Stomach (tissue), 4 donors: ENCODE measurements around the gene MRPS35.

ENCODE experiments used
- POLR2AphosphoS5 ChIP-seq, 3 donors: sonication (generic); formaldehyde crosslinking; IDR thresholded peaks; one replicate each; pipeline ENCODE4 v1.6.1; 2016; ENCODE audit warnings: antibody characterized with exemption in 3 of 3
- TF ChIP-seq, protein P1 (sequence below), 7 experiments: fragments of 450-650 bp in 4 of 7; fragments of 200-600 bp in 3 of 7; sonication (generic) in 3 of 7; IDR thresholded peaks; one replicate each; pipeline ENCODE4 v1.5.1; 2016 to 2019; ENCODE audit warnings: antibody characterized with exemption in 7 of 7, control low read depth in 2 of 7, mild to moderate bottlenecking in 1 of 7

DNA sequence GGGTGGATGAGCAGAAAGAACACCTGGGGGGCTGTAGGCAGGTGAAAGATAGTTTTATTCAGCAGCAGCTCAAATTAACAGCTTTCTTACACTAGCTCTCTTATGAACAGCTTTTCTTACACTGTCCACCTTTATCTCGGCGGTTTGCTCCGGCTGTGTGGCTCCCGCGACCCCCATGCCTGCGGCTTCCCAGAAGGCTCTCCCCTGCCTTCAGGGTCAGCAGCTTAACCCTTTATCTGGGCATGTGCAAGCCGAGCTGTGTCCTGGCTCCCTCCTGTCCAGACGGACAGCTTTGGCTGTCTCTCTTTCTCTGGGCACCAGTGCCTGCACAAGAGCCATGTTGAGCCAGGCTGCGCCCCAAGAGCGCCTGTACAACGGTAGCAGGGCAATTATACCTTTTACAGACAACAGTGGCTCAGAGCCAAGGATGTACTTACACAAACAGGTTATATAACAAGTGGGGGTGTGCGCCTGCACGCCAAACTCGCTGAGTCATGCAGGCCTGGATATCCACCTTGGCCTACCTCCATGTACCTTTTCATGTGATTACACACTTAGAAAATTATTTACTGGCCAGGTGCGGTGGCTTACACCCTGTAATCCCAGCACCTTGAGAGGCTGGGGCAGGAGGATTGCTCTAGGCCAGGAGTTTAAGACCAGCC lies 40.9 kb downstream of the MRPS35 start:
- TF ChIP-seq, protein P1, sequence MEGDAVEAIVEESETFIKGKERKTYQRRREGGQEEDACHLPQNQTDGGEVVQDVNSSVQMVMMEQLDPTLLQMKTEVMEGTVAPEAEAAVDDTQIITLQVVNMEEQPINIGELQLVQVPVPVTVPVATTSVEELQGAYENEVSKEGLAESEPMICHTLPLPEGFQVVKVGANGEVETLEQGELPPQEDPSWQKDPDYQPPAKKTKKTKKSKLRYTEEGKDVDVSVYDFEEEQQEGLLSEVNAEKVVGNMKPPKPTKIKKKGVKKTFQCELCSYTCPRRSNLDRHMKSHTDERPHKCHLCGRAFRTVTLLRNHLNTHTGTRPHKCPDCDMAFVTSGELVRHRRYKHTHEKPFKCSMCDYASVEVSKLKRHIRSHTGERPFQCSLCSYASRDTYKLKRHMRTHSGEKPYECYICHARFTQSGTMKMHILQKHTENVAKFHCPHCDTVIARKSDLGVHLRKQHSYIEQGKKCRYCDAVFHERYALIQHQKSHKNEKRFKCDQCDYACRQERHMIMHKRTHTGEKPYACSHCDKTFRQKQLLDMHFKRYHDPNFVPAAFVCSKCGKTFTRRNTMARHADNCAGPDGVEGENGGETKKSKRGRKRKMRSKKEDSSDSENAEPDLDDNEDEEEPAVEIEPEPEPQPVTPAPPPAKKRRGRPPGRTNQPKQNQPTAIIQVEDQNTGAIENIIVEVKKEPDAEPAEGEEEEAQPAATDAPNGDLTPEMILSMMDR (IDR thresholded peaks at IDR 0.05): no peak
- peak in 2 of 3 donors; percentile 41 to 53 for TF ChIP-seq POLR2AphosphoS5 (IDR thresholded peaks at IDR 0.05)
